Lung (tissue), 12 donors: ENCODE results near the gene REEP3. TPM values are rescaled to one million over a fixed set of nuclear protein-coding genes. Genes with fewer than 3 reads are reported as not detected.
"Not testable (repeated sequence)": the region's sequence is repeated elsewhere in the genome, so short reads cannot be mapped to it uniquely, and the experiment has no call there.

Experiments
- ATAC-seq: fragments of 200-7000 bp; cut with Tn5 transposase; one replicate; pipeline ENCODE4 v1.9.1; 2020; ENCODE audit warnings: moderate number of reproducible peaks; ENCODE audit not compliant: insufficient read depth, low FRiP score
- DNase-seq, 3 donors: peaks; one replicate each; pipeline ENCODE4 v3.0.0-alpha.2; 2013 to 2017
- H3K27ac ChIP-seq, 2 donors: one replicate each; pipeline ENCODE4 v1.5.1; 2013; ENCODE audit warnings: mild to moderate bottlenecking in 2 of 2, moderate library complexity in 2 of 2, control low read depth in 1 of 2, inconsistent platforms in 1 of 2, low read depth in 1 of 2, low read length in 1 of 2
- H3K27me3 ChIP-seq, 3 donors: one replicate each; pipeline ENCODE4 v1.5.1; 2013; ENCODE audit warnings: low read length in 2 of 3; ENCODE audit not compliant: control insufficient read depth in 3 of 3, insufficient read depth in 3 of 3
- H3K36me3 ChIP-seq, 4 donors: one replicate each; pipeline ENCODE4 v1.5.1; 2013; ENCODE audit warnings: low read length in 4 of 4, mild to moderate bottlenecking in 1 of 4, moderate library complexity in 1 of 4; ENCODE audit not compliant: control insufficient read depth in 4 of 4, insufficient read depth in 4 of 4
- H3K4me1 ChIP-seq, 5 donors: one replicate each; pipeline ENCODE4 v1.5.1; 2013; ENCODE audit warnings: low read length in 5 of 5, mild to moderate bottlenecking in 2 of 5, moderate library complexity in 1 of 5; ENCODE audit not compliant: control insufficient read depth in 5 of 5, insufficient read depth in 5 of 5
- H3K4me3 ChIP-seq: one replicate; pipeline ENCODE4 v1.5.1; 2013; ENCODE audit warnings: mild to moderate bottlenecking, control low read depth, moderate library complexity
- H3K9ac ChIP-seq, 2 donors: one replicate each; pipeline ENCODE4 v1.5.1; 2013; ENCODE audit warnings: low read length in 2 of 2, control low read depth in 1 of 2; ENCODE audit not compliant: insufficient read depth in 1 of 2
- H3K9me3 ChIP-seq, 4 donors: one replicate each; pipeline ENCODE4 v1.5.1; 2013; ENCODE audit warnings: low read length in 3 of 4, mild to moderate bottlenecking in 1 of 4, moderate library complexity in 1 of 4; ENCODE audit not compliant: control insufficient read depth in 4 of 4, insufficient read depth in 3 of 4
- CTCF ChIP-seq: IDR thresholded peaks from 2 replicates; pipeline ENCODE4 v1.5.1; 2012; ENCODE audit warnings: mild to moderate bottlenecking; ENCODE audit errors: control extremely low read depth, extremely low read depth
- whole genome bisulfite sequencing, 2 donors: extraction: QIAGEN DNeasy Blood & Tissue Kit; methylation state at CpG; one replicate each; pipeline ENCODE4 v1.1.7; 2013; 5-methylcytosine and 5-hydroxymethylcytosine counted together
- polyA plus RNA-seq, 2 donors: library from polyadenylated mRNA; stranded (reverse); fragments of 200-250 nt; gene quantifications; one replicate each; pipeline ENCODE4 v1.2.1, GENCODE V29; 2013
- total RNA-seq, 2 donors: library from RNA; depleted of rRNA in 1 of 2; stranded (reverse); fragments of >200 nt in 1 of 2; gene quantifications; one replicate each; pipeline ENCODE4 v1.2.1, GENCODE V29; 2014 to 2021
- donor health status: control.
- donor health status: control.
- donor health status: Bipolar disorder and iron deficiency.
- donor health status: healthy.
- donor health status: DM: yes; HTN: yes; CAD: no.

The REEP3 gene
- total and polyA plus RNA-seq, 4 donors, result 11.5 to 45.9 (median 24.5) TPM

- no peak overlapping the region for H3K9ac ChIP-seq
- WGBS, 2 donors, result 29 to 30% methylated on average over 1 of the region's 1 CpG
- peaks cover 0 to 3% (median 0%) of the 10 kb centered on the region in 4 donors for H3K36me3 ChIP-seq
- no peak overlapping the region for H3K27ac ChIP-seq
- ATAC-seq (no peak), DNase-seq (no peak)
- no peak overlapping the region for H3K4me3 ChIP-seq
- no peaks in the 10 kb centered on the region for H3K27me3 ChIP-seq
- no peak for TF ChIP-seq CTCF
- peaks cover 0 to 7% (median 0%) of the 10 kb centered on the region in 5 donors for H3K4me1 ChIP-seq
- H3K9me3 ChIP-seq, result no peaks in the 10 kb centered on the region
Observed at GRCh38 chr10:63498665-63499064, 22.5 kb upstream of the REEP3 start.

GRCh38 chr10:63500551-63500950 is 20.6 kb upstream of the REEP3 start:
- H3K36me3 ChIP-seq, result not testable (repeated sequence)
- WGBS, 2 donors, result 93 to 95% methylated on average over 5 of the region's 5 CpGs

GRCh38 chr10:63501954-63502353 is 19.2 kb upstream of the REEP3 start:
- Histone ChIP-seq H3K4me3 (no peak overlapping the region), H3K36me3 (peaks cover 0 to 2% (median 0%) of the 10 kb centered on the region in 4 donors), H3K9ac (no peak overlapping the region), H3K27me3 (no peaks in the 10 kb centered on the region), H3K9me3 (no peaks in the 10 kb centered on the region), H3K27ac (no peak overlapping the region), H3K4me1 (peaks cover 0 to 7% (median 0%) of the 10 kb centered on the region in 5 donors)
- TF ChIP-seq CTCF, result no peak
- ATAC-seq, result no peak
- 95% methylated on average over 1 of the region's 1 CpG for WGBS, 2 donors
- no peak for DNase-seq

More at GRCh38 chr10:63500551-63500950, 20.6 kb upstream of the REEP3 start:
- not testable (repeated sequence) for H3K27ac ChIP-seq, DNase-seq, H3K9ac ChIP-seq, ATAC-seq, H3K27me3 ChIP-seq, H3K4me1 ChIP-seq, H3K9me3 ChIP-seq, H3K4me3 ChIP-seq

GRCh38 chr10:63502832-63503231 is 18.4 kb upstream of the REEP3 start:
- Histone ChIP-seq H3K4me3 (no peak overlapping the region), H3K27me3 (no peaks in the 10 kb centered on the region), H3K4me1 (peaks cover 0 to 7% (median 0%) of the 10 kb centered on the region in 5 donors), H3K36me3 (peaks cover 0 to 2% (median 0%) of the 10 kb centered on the region in 4 donors), H3K9me3 (no peaks in the 10 kb centered on the region), H3K9ac (no peak overlapping the region), H3K27ac (no peak overlapping the region)
- 97 to 98% methylated on average over 1 of the region's 1 CpG for WGBS, 2 donors
- DNase-seq (no peak), ATAC-seq (no peak)
- no peak for TF ChIP-seq CTCF
